HepG2 (cell line): Measurements from ENCODE around the gene DOCK2.

Source experiments
- FIP1L1 ChIP-seq: fragments of 200-400 bp; formaldehyde crosslinking; IDR thresholded peaks from 2 replicates; pipeline ENCODE4 v1.6.1; 2018; ENCODE audit warnings: low read depth, mild to moderate bottlenecking, low read length, moderate library complexity, borderline replicate concordance; ENCODE audit not compliant: insufficient read depth
- MAFG ChIP-seq: sonication (generic); formaldehyde crosslinking; IDR thresholded peaks from 2 replicates; pipeline ENCODE4 v1.5.1; 2020; ENCODE audit warnings: mild to moderate bottlenecking, missing genetic modification reagents
- MXD4 ChIP-seq: IDR thresholded peaks from 2 replicates; pipeline ENCODE4 v1.6.1; 2016; ENCODE audit warnings: mild to moderate bottlenecking, missing biosample characterization, missing genetic modification reagents
- PHF20 ChIP-seq: sonication (generic); formaldehyde crosslinking; IDR thresholded peaks from 2 replicates; pipeline ENCODE4 v1.5.0; 2020; ENCODE audit warnings: mild to moderate bottlenecking, missing genetic modification reagents
- PHF8 ChIP-seq: sonication (generic); formaldehyde crosslinking; IDR thresholded peaks from 2 replicates; pipeline ENCODE4 v1.5.0; 2020; ENCODE audit warnings: missing genetic modification reagents
- POLR2AphosphoS5 ChIP-seq: IDR thresholded peaks from 2 replicates; pipeline ENCODE4 v1.6.1; 2012; ENCODE audit warnings: low read depth, low read length
- RFX5 ChIP-seq: IDR thresholded peaks from 2 replicates; pipeline ENCODE4 v1.6.1; 2011; ENCODE audit warnings: low read depth, low read length, improper control_type of control experiment
- TCF7L2 ChIP-seq: IDR thresholded peaks from 2 replicates; pipeline ENCODE4 v1.6.1; 2011; ENCODE audit warnings: mild to moderate bottlenecking, low read depth, low read length, moderate library complexity
- TEAD2 ChIP-seq: sonication (generic); formaldehyde crosslinking; IDR thresholded peaks from 2 replicates; pipeline ENCODE4 v1.9.0; 2021; ENCODE audit warnings: missing genetic modification reagents
- YEATS2 ChIP-seq: sonication (generic); formaldehyde crosslinking; IDR thresholded peaks from 2 replicates; pipeline ENCODE4 v1.4.0; 2020; ENCODE audit warnings: missing genetic modification reagents, borderline replicate concordance
- ZZZ3 ChIP-seq: sonication (generic); formaldehyde crosslinking; IDR thresholded peaks from 2 replicates; pipeline ENCODE4 v1.4.0; 2020; ENCODE audit warnings: missing genetic modification reagents, mild to moderate bottlenecking, borderline replicate concordance
- TF ChIP-seq, protein P1 (sequence below): sonication (generic); formaldehyde crosslinking; IDR thresholded peaks from 2 replicates; pipeline ENCODE4 v1.5.1; 2020; ENCODE audit warnings: missing genetic modification reagents, mild to moderate bottlenecking, borderline replicate concordance
- TF ChIP-seq, protein P2 (sequence below): sonication (generic); formaldehyde crosslinking; IDR thresholded peaks from 2 replicates; pipeline ENCODE4 v1.4.0; 2020; ENCODE audit warnings: mild to moderate bottlenecking, missing genetic modification reagents
- TF ChIP-seq, protein P3 (sequence below): sonication (generic); formaldehyde crosslinking; IDR thresholded peaks from 2 replicates; pipeline ENCODE4 v1.5.0; 2020; ENCODE audit warnings: mild to moderate bottlenecking, missing genetic modification reagents, moderate library complexity

DNA sequence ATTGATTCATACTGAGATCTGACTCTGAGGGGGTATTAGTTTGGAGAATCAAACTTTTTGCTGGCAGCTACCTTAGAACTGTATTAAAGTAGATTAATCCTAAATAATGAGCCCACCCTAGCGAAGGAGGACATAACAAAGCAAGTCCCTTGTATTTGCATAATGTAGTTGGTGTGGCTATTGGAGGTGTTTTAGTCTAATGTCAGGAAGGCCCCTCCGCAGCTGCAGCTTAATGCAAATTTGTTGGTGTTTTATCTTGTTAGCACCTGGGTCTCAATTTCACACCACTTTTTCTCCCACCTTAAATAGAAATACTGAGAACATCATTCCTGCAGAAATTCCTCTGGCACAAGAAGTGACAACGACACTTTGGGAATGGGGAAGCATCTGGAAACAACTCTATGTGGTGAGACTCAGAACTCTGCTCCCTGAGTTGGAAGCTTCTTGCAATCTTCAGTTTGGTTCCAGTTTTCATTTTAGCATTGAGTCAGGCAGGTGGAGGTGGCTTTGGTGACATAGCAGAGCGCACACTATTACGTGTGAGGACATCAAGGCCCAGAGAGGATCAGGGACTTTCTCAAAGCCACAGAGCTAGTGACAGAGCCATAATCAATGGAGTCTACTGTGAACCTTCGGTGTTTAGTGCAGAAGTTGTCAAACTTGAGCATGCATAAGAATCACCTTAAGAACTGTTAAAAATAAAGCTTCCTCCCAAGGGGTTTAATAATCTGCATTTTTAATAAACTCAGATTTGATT lies 33.9 kb downstream of the DOCK2 start:
- no peak for TF ChIP-seq MXD4 (CRISPR knock-in tag)
- TF ChIP-seq, protein P1, sequence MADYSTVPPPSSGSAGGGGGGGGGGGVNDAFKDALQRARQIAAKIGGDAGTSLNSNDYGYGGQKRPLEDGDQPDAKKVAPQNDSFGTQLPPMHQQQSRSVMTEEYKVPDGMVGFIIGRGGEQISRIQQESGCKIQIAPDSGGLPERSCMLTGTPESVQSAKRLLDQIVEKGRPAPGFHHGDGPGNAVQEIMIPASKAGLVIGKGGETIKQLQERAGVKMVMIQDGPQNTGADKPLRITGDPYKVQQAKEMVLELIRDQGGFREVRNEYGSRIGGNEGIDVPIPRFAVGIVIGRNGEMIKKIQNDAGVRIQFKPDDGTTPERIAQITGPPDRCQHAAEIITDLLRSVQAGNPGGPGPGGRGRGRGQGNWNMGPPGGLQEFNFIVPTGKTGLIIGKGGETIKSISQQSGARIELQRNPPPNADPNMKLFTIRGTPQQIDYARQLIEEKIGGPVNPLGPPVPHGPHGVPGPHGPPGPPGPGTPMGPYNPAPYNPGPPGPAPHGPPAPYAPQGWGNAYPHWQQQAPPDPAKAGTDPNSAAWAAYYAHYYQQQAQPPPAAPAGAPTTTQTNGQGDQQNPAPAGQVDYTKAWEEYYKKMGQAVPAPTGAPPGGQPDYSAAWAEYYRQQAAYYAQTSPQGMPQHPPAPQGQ: no peak
- TF ChIP-seq ZZZ3 (CRISPR knock-in tag): no peak
- TF ChIP-seq, protein P2, sequence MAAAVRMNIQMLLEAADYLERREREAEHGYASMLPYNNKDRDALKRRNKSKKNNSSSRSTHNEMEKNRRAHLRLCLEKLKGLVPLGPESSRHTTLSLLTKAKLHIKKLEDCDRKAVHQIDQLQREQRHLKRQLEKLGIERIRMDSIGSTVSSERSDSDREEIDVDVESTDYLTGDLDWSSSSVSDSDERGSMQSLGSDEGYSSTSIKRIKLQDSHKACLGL (CRISPR knock-in tag): no peak
- no peak for TF ChIP-seq MAFG (CRISPR knock-in tag)
- TF ChIP-seq TCF7L2: no peak
- no peak for TF ChIP-seq PHF8 (CRISPR knock-in tag)
- no peak for TF ChIP-seq POLR2AphosphoS5
- TF ChIP-seq FIP1L1: no peak
- TF ChIP-seq TEAD2 (CRISPR knock-in tag): no peak
- TF ChIP-seq YEATS2 (CRISPR knock-in tag): no peak
- TF ChIP-seq RFX5: no peak
- TF ChIP-seq PHF20 (CRISPR knock-in tag): no peak
- TF ChIP-seq, protein P3, sequence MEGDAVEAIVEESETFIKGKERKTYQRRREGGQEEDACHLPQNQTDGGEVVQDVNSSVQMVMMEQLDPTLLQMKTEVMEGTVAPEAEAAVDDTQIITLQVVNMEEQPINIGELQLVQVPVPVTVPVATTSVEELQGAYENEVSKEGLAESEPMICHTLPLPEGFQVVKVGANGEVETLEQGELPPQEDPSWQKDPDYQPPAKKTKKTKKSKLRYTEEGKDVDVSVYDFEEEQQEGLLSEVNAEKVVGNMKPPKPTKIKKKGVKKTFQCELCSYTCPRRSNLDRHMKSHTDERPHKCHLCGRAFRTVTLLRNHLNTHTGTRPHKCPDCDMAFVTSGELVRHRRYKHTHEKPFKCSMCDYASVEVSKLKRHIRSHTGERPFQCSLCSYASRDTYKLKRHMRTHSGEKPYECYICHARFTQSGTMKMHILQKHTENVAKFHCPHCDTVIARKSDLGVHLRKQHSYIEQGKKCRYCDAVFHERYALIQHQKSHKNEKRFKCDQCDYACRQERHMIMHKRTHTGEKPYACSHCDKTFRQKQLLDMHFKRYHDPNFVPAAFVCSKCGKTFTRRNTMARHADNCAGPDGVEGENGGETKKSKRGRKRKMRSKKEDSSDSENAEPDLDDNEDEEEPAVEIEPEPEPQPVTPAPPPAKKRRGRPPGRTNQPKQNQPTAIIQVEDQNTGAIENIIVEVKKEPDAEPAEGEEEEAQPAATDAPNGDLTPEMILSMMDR (CRISPR knock-in tag): no peak
